ENCODE measurements around the gene MSH6.

MSH6 gene

DNA sequence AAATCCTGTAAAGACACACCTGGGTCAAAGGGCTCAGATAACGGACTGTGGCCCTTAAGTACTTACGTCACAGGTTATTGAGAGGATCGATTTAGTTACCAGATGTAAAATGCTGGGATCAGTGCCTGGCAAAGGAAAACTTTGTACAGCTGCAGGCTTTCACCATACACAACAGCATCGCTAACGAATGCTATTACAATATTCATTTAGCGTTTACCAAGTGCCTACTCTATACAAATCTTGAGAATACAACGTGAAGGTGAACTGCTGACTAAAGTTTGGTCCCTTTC, 619 bp upstream of the MSH6 start:
- no peak for DNase-seq

- DNase-seq, result peak; percentile 71
These were observed 774 bp downstream of the MSH6 start for GRCh38 chr2:47783486-47784351.

- no peak for DNase-seq
These were observed 1.5 kb downstream of the MSH6 start for GRCh38 chr2:47784352-47784851.

DNA sequence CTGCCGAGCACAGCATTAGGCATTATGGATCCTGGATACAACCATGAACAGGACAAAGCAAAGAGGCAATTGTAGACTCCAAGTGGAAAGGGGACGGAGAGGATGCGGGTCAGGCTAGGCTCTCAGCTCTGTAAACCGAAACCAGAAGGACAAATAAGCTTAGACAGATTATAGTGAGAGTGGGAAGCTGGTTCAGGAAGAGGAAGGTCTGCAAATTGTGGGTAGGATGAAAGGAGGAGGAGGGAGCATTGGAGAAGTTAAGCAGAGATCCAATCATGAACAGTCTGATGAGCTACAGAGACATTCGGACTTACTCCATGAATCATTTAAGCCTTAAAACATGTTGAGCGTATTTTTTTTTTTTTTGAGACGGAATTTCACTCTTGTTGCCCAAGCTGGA, 3.0 kb downstream of the MSH6 start:
- no peak for DNase-seq

GRCh38 chr2:47796090-47796697, 13.2 kb downstream of the MSH6 start:
- DNase-seq, result no peak

DNA sequence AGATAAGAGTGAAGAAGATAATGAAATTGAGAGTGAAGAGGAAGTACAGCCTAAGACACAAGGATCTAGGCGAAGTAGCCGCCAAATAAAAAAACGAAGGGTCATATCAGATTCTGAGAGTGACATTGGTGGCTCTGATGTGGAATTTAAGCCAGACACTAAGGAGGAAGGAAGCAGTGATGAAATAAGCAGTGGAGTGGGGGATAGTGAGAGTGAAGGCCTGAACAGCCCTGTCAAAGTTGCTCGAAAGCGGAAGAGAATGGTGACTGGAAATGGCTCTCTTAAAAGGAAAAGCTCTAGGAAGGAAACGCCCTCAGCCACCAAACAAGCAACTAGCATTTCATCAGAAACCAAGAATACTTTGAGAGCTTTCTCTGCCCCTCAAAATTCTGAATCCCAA, 15.7 kb downstream of the MSH6 start:
- DNase-seq, result no peak

DNA sequence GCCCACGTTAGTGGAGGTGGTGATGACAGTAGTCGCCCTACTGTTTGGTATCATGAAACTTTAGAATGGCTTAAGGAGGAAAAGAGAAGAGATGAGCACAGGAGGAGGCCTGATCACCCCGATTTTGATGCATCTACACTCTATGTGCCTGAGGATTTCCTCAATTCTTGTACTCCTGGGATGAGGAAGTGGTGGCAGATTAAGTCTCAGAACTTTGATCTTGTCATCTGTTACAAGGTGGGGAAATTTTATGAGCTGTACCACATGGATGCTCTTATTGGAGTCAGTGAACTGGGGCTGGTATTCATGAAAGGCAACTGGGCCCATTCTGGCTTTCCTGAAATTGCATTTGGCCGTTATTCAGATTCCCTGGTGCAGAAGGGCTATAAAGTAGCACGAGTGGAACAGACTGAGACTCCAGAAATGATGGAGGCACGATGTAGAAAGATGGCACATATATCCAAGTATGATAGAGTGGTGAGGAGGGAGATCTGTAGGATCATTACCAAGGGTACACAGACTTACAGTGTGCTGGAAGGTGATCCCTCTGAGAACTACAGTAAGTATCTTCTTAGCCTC, 16.2 kb downstream of the MSH6 start:
- no peak for DNase-seq

DNA sequence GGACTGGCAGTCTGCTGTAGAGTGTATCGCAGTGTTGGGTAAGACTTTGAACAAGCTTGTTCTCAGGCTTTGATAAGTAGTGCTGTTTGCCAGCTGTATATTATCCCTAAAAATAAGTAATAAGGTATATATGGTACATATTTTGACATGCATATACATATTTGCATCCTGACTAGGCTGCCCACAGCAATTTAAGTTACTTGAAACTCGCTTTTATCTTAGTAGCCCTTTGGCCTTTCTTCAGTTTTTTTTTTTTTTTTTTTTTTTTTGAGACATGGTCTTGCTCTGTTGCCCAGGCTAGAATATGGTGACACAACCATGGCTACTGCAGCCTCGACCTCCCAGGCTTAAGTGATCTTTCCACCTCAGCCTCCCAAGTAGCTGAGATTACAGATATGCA, 18.2 kb downstream of the MSH6 start:
- DNase-seq, result no peak

GRCh38 chr2:47803363-47803762, 20.4 kb downstream of the MSH6 start:
- no peak for DNase-seq

GRCh38 chr2:47803770-47804169, 20.8 kb downstream of the MSH6 start:
- no peak for DNase-seq

DNA sequence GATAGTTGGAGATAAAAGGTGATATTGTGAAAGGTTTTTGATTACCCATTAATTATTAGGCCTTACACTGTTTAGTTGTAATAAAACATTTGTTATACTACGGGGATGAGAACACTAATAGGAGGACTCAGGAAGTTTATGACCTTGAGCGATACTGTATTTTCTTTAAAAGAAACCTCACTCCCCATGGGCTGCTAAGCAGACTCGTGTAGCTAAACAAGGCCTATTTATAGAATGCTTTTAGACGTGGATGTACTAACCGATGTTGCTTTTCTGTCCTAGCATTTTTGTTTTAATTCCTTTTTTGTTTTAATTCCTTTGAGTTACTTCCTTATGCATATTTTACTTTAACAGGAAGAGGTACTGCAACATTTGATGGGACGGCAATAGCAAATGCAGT, 22.9 kb downstream of the MSH6 start:
- DNase-seq, result no peak

- DNase-seq, result no peak
These were observed 25.7 kb downstream of the MSH6 start for GRCh38 chr2:47808614-47809013.

DNA sequence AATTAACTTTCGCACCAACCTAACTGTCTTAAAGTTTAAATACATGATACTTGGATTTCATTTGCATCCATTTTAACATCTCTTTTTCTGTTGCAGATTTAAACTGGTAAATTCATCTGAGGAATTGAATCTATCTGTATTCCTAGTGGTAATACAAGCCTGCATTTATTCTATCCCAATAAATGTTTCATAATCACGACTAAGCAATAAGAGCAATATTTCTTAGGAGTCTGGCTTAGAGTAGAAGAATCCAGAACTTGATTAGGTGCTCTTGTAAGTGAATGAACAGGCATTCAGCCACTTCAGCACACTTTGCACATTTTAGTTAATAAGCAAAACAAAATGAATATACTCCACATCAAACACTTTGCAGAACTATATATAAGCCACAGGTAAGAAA, 27.0 kb downstream of the MSH6 start:
- no peak for DNase-seq

GRCh38 chr2:47810850-47811249, 27.9 kb downstream of the MSH6 start:
- no peak for DNase-seq

DNA sequence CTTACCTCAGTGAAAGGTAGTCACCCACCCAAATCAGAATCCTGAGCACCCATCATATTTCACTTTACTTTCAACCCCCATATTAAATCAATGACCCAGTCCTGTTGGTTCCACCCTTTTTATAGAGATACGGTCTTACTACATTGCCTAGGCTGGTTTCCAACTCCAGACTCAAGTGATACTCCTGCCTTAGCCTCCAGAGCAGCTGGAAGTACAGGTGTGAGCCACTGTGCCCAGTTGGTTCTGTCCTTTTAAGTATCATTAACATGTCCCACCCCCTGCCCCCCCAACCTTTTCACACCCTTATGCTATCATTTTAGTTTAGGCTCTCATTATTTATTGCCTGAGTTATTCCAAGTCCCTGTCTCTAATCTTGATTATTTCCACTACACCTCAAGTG, 28.7 kb downstream of the MSH6 start:
- DNase-seq, result no peak

- DNase-seq, result no peak
These were observed 32.8 kb downstream of the MSH6 start for GRCh38 chr2:47815764-47816163.

DNA sequence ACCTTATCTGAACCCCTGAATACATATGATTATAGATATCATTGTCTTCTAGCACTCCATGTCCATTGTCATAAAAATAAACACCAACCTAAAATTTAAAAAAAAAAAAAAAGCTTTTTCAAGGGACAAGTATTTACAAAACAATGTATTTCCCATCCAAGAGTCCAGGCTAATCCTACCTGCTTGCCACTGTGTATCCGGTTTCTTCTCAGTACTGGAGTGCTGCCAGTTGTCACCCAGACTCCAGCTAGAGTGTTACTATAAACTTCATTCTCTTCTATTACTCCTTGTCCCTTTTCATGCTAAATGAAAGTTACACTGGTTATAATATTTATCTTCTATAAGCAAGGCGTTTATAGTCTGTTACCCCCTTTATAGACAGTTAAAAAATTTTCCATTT, 35.8 kb downstream of the MSH6 start:
- DNase-seq, result no peak

- DNase-seq, result no peak
These were observed 36.9 kb downstream of the MSH6 start for GRCh38 chr2:47819834-47820233.

GRCh38 chr2:47822518-47822917, 39.6 kb downstream of the MSH6 start:
- DNase-seq, result no peak

GRCh38 chr2:47833516-47833968, 50.6 kb downstream of the MSH6 start:
- no peak for DNase-seq

DNA sequence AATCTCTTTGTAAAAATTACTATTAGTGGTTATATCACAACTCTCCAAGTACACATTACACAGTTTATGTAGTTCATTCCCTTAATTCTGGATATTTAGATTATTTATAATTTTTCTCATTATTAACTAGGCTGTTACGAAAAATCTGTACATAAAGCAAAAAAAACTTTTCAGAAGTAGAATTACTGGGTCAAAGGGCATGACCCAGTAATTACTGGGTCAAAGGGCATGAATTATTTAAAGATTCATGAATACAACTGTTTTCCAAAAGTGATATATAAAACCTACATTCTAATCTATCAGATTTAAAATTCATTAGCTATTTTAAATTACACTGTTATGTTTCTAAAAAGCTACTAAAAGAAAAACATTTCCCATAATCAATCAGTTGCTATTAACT, 55.3 kb downstream of the MSH6 start:
- DNase-seq, result no peak

DNA sequence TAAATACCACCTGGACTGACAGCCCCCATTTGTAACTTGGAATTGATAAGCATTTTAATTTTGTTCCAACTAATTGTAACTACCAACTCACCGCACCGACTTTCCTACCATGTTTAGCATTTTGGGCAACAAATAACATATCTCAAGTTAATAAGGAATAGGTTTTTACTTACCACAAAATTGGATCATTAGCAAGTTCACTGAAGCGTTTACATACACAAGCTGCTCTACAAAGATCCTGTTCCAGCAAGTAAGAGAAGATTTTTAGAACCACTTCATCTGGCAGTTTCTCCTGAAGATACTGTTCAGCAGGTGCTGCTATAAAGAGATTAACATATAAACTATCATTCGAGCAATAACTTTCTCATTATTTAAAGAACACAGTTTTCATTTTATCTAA, 55.7 kb downstream of the MSH6 start:
- no peak for DNase-seq

DNA sequence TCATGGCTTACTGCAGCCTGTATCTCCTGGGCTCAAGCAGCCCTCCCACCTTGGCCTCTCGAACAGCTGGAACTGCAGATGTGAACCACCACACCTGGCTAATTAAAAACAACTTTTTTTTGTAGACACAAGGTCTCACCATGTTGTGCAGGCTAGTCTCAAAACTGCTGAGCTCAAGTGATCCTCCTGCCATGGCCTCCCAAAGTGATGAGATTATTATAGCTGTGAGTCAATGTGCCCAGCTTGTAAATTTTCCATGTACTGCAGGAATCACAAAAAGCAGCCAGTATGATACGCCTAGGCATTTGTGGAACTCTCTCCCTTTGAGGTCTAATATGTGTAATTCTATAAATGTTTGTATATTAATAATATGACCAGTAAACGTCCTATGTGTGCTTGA, 59.9 kb downstream of the MSH6 start:
- DNase-seq, result no peak

DNA sequence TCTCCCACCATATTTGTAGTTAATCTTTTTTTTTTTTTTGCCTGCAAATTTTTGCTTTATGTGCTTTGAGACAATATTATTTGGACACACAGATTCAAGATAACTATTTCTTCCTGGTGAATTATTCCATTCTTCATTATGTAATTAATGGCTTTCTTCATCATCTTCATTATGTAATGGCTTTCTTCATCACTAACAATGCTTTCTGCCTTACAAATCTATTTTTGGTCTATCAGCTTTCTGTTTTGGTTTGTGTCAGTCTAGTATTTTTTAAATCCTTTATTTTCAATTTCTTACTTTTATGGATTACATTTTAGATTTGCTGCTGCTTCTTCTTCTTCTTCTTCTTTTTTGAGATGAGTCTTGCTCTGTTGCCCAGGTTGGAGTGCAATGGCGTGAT, 60.5 kb downstream of the MSH6 start:
- no peak for DNase-seq
